Activated gamma-delta T cell treated with Interleukin-2 at 50 U/mL for 16 hours (primary cell): ENCODE data around the gene TSPYL4.

Source experiments
- DNase-seq: peaks from one replicate; pipeline ENCODE4 v3.0.0-alpha.2; 2020

The TSPYL4 gene

DNA sequence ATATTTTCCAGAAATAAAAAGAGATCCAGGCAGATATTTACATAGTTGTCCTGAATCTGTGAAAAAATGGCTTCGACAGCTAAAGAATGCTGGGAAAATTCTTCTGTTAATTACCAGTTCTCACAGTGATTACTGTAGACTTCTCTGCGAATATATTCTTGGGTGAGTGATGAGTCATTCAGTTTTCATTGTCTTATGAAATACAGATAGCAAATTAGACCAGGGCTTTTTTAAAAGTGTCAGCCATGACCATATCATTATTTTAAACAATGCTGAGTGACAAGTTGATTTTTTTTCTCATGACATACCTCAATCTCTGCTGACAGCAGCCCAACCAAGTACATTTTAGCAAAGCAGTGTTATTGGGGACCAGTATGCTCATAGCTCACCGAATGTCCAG lies 32.8 kb downstream of the TSPYL4 start:
- DNase-seq, result no peak

GRCh38 chr6:116218866-116219265 lies 35.0 kb downstream of the TSPYL4 start:
- no peak for DNase-seq

- no peak for DNase-seq
These were observed 35.7 kb downstream of the TSPYL4 start for GRCh38 chr6:116218172-116218633.

GRCh38 chr6:116217069-116217468 lies 36.8 kb downstream of the TSPYL4 start:
- no peak for DNase-seq

GRCh38 chr6:116215414-116215813 lies 38.5 kb downstream of the TSPYL4 start:
- no peak for DNase-seq

DNA sequence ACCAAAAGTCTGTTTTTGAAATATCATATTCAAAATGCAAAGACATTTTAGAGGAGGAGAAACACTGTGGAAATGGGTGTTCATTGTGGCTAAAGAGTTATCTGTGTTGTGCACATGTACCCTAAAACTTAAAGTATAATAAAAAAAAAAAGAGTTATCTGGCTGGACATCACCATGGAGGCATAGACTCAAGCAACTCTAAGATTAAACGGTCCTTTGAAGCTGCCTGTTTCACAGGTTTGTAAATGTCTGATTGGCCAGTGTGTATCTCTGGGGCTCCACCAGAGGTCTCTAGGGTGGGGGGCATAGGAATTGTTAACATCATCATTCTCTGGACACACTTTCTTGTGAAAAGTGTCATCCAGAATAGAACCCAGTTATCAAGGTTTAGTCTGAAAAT lies 39.2 kb downstream of the TSPYL4 start:
- no peak for DNase-seq

DNA sequence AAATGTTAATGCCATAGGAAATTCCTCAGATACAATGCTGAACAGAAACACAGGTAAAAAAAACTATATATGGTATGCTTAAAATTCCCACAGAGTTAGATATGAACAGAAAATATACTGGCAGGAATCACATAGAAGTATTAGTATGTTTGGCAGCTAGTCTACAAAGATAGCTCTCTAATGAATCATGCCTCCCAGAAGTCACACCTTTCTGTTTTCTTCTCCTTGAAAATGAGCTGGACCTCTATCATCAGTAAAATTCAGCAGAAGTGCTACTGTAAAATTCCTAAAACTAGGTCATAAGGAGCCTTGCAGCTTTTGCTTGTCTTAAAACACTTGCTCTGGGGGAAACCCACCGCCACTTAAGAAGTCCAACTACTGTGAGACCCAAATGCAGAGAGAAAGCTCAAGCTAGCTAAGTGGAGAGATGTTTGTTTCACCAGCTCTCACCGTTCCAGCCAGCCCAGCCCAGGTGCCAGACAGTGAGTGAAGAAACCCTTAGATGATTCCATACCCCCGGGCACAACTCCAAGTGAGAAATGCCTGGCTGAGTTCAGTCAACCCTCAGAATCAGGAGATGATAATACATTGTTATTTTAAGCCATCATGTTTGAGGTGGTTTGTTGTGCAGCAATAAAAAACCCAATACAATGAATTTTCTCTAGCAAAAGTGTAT lies 43.0 kb downstream of the TSPYL4 start:
- no peak for DNase-seq

GRCh38 chr6:116210316-116210715 lies 43.6 kb downstream of the TSPYL4 start:
- no peak for DNase-seq

DNA sequence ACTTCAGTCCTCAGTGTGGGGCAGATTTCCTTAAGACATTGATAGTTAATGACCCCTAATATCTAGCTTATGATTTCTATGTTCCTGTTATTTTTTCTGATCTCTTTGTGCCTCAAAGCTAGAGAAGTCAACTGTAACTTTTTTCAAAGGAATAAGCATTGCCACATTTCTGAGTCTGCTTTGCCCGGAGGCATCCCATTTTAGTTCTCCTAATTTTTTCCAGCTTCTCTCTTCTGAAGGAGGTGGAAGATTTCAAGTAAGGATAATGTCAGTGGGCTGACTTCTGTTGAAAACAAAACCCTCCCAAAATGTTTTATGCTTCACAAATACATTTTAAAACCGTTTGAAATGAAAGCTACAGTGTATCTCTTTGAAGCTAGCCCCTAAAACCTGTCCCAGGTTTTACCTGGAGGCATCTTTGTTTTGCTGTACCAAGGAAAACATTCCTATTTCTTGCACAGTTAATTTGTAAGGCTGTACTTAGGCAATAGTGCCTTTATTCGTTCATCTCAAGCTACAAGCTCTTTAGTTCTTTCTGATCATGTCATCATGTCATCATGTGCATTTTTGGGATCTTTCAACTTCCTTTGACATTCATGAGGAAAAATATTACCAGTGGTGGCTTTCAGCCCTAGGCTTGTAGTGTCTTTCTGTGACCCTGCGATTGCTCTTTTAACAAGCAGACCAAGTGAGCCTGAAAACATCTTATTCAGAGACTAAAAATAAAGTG lies 45.7 kb downstream of the TSPYL4 start:
- DNase-seq, result no peak

DNA sequence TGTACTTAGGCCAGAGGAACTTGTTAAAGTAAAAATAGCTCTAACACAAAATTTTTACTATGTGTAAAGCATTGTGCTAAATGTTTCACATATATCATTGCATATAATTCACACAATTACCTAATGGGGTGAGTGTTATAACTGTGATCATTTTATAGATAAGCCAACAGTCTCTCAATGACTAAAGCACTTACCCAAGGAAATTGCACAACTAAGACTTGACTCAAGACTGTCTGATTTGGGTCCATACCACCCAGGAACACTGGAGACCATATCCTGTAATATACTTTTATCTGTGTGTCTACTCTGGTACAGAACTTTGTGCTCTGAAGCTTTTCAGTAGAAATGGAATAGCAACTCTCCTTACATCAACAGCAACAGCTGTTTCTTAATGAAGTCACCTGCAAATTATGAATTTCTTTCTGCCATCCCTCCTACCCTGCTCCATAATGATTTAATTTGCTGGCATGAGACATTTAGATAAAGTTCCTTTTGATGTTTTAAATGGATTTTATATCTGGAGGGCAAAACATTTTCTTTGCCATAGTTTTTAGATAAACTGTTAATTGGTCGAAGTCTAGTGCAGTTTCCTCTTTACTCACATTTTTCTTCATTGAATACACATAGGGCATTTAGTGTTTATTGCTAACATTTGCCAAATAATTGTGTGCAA lies 47.5 kb downstream of the TSPYL4 start:
- DNase-seq, result no peak

GRCh38 chr6:116205281-116205680 lies 48.6 kb downstream of the TSPYL4 start:
- no peak for DNase-seq

DNA sequence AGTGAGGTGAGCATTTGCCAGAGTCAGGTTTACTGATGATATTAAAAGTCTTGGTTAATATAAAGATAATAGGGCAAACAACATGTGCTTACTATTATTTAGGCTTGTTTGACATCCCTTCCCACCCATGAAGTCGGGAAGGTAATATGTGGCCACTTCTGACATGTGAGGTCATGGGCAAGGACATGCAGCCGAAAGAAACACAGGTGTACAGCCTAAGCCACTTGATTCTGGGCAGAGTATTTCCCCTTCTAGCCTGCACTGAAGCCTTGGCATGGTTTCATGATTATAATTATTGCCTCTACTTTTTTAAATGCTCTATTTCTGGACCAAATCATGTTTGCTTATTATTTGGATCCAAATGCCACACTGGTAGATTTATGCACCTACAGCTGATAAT lies 52.3 kb downstream of the TSPYL4 start:
- no peak for DNase-seq

DNA sequence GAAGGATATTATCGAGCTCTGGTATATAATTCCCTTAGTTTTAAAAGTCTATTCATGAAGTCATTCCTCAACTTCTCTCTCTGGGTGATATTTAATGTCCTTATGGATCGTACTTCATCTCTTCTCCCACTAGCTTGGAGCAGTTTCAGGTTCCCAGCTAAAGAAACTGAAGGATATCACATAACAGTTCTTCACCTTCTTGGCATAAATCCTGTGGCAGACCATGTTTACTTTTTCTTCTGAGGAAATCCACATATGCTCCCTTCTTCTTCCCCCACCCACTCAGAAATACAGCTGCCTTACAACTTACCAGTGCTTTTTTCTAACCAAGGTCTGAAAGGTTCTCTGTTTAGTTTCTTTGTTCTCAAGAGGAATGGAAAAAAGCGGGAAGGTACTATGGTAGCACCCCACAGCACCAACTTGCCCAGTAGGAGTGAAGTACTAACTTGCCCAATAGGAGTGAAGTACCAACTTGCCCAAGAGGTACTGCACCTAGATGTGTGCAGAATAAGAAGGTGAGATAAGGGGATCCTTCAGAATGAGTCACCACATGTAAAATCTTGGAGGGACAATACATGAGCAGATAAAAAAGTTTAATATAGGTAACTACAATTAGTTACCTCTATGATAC lies 53.1 kb downstream of the TSPYL4 start:
- DNase-seq, result no peak
